Smooth muscle cell of the brain vasculature (primary cell): ENCODE data around the gene IL21R.
A peak's percentile ranks its signal among the peaks of the same experiment; 100 is the strongest.

Source experiments
- DNase-seq: peaks from one replicate; pipeline ENCODE4 v3.0.0-alpha.2; 2012; ENCODE audit warnings: low read depth, low spot score

The IL21R gene

DNA sequence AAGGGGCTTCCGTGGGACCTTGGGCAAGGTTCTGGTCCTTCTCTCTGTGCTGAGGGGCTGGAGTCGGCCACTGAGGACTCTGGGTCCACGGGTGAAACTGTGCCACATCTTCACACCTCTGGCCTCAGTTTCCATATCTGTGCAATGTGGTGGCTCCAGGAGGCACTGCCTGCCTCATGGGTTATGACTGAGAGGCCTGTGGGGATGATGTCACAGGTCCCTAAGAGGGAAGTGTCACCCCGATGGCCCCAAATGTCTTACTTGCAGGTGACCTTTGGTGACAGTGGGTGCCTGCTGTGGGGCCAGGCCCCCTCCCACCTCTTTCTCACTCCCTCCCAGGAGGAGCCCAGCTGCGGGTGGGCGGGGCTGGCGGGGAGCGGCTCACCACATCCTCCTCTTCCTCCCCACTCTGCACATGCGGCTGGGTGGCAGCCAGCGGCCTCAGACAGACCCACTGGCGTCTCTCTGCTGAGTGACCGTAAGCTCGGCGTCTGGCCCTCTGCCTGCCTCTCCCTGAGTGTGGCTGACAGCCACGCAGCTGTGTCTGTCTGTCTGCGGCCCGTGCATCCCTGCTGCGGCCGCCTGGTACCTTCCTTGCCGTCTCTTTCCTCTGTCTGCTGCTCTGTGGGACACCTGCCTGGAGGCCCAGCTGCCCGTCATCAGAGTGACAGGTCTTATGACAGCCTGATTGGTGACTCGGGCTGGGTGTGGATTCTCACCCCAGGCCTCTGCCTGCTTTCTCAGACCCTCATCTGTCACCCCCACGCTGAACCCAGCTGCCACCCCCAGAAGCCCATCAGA is at the start of gene IL21R:
IL21R (plus strand) TSS at position 407 of the 801 bp plus-strand sequence. CDS start 27,898 bp downstream, outside the sequence.
- no peak for DNase-seq

DNA sequence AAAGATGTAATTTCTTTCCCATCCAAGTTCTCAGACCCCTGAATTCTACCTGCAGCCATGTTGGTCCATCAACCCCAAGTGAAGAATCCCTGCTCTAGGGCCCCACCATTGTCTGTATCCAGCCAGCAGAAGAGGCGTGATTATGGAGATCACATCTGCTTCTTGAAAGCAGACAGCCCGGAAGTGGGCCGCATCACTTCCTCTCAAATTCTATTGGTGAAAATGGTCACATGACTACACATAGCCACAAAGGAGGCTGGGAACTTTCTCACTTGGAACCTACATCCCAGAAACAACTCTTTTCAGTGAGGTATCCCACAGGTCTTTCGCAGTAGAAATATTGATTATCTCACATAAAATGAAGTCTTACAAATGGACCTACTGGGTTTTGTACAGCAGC is 48.1 kb upstream of the IL21R start:
- DNase-seq = no peak

DNA sequence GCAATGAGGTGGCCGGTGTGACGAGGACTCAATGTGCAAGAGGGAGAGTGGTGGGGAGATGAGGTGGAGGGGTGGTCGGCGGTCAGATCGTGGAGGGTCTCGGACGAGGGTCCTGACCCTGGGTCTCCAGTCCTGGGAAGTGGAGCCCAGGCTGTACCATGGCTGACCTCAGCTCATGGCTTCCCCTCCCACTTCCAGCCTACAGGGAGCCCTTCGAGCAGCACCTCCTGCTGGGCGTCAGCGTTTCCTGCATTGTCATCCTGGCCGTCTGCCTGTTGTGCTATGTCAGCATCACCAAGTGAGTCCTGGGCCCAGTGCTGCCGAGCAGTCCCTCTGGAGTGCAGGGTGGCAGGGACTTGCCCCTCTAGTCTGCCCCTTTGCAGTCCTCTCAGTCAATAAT is 46.4 kb upstream of the IL21R start:
- no peak for DNase-seq

DNA sequence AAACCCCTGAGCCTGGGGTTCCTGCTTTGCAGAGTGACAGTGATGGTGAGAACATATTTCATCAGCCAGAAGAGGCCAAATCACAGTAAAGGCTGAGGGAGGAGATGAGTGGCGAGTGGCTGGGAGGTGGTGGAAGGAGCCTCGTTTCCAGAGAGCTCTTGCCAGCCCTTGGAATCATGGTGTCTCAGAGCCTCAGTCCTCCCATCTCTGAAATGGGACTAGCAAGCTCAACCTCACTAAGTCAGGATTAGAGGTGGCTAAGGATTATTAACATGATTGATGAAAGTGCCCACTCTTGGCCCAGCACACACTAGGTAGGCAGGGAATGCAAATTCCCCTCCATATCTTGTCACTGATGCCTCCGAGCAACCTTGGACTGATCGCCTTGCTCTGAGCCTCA is 45.2 kb upstream of the IL21R start:
- no peak for DNase-seq

DNA sequence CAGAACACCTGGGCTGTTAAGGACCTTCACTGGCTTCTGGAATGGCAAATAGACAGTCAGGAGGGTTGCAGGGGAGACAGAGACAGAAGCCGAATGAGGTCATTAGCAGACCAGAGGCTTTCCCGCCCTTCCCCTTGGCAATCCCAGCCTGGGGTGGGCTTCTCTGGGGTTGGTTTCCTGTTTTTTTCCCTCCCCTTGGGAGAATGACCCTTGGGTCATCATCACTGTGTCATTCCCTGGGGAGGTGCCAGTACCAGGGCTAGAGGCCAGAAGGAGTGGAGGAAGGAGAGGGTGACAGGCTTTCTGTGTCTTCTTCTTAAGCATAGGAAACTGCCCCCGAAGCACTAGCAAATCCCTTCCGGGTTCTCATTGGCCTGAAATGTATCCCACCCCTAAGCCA is 42.9 kb upstream of the IL21R start:
- no peak for DNase-seq

DNA sequence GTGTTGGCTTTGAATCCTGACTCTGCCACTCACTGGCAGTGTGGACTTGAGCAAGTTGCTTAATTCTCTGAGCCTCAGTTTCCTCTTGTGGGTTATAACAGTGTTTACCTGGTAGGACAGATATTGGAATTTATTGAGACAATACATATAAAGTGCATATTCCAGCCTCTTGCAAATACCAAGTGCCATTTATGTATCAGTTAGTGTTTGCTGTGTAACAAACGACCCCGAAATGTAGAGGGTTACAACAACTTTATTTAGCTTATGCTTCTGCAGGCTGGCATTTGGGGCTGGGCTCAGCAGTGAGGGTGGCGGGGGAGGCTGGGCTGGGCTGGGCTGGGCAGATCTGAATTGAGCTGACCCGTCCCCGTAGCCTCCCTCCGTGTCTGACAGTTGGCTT is 42.4 kb upstream of the IL21R start:
- DNase-seq = no peak

DNA sequence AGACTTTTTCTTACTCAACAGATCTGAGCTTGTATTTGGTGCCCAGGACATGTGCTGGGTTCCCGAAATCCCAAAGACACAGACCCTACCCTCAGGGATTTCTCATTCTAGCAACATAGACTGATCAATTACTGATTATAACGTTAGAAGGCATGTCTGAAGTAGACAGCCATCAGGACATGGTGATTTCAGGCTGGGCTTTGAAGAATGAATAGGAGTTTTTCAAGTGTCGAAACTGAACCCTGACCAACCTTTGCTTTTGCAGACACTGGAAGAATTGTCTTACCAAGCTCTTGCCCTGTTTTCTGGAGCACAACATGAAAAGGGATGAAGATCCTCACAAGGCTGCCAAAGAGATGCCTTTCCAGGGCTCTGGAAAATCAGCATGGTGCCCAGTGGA is 40.0 kb upstream of the IL21R start:
- no peak for DNase-seq

DNA sequence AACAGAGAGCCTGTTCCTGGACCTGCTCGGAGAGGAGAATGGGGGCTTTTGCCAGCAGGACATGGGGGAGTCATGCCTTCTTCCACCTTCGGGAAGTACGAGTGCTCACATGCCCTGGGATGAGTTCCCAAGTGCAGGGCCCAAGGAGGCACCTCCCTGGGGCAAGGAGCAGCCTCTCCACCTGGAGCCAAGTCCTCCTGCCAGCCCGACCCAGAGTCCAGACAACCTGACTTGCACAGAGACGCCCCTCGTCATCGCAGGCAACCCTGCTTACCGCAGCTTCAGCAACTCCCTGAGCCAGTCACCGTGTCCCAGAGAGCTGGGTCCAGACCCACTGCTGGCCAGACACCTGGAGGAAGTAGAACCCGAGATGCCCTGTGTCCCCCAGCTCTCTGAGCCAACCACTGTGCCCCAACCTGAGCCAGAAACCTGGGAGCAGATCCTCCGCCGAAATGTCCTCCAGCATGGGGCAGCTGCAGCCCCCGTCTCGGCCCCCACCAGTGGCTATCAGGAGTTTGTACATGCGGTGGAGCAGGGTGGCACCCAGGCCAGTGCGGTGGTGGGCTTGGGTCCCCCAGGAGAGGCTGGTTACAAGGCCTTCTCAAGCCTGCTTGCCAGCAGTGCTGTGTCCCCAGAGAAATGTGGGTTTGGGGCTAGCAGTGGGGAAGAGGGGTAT is 39.3 kb upstream of the IL21R start:
- no peak for DNase-seq

DNA sequence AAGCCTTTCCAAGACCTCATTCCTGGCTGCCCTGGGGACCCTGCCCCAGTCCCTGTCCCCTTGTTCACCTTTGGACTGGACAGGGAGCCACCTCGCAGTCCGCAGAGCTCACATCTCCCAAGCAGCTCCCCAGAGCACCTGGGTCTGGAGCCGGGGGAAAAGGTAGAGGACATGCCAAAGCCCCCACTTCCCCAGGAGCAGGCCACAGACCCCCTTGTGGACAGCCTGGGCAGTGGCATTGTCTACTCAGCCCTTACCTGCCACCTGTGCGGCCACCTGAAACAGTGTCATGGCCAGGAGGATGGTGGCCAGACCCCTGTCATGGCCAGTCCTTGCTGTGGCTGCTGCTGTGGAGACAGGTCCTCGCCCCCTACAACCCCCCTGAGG is 38.7 kb upstream of the IL21R start:
- no peak for DNase-seq

DNA sequence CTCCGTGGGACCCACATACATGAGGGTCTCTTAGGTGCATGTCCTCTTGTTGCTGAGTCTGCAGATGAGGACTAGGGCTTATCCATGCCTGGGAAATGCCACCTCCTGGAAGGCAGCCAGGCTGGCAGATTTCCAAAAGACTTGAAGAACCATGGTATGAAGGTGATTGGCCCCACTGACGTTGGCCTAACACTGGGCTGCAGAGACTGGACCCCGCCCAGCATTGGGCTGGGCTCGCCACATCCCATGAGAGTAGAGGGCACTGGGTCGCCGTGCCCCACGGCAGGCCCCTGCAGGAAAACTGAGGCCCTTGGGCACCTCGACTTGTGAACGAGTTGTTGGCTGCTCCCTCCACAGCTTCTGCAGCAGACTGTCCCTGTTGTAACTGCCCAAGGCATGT is 38.2 kb upstream of the IL21R start:
- DNase-seq = no peak

DNA sequence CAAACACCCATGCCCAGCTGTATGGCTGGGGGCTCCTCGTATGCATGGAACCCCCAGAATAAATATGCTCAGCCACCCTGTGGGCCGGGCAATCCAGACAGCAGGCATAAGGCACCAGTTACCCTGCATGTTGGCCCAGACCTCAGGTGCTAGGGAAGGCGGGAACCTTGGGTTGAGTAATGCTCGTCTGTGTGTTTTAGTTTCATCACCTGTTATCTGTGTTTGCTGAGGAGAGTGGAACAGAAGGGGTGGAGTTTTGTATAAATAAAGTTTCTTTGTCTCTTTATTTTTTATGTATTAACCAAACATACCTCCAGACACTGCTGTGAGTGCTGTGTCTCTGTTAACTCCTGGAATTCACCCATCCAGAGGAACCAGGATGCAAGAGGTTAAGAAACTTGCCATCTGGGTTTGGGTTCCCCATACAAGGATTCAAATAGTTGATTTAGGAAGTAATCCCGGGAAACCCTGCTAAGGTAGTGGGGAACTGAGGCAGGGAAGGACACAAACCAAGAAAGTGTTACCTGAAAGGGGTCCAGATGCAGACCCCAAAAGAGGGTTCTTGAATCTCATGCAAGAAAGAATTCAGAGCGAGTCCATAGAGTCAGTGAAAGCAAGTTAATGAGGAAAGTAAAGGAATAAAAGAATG is 37.4 kb upstream of the IL21R start:
- DNase-seq = no peak

DNA sequence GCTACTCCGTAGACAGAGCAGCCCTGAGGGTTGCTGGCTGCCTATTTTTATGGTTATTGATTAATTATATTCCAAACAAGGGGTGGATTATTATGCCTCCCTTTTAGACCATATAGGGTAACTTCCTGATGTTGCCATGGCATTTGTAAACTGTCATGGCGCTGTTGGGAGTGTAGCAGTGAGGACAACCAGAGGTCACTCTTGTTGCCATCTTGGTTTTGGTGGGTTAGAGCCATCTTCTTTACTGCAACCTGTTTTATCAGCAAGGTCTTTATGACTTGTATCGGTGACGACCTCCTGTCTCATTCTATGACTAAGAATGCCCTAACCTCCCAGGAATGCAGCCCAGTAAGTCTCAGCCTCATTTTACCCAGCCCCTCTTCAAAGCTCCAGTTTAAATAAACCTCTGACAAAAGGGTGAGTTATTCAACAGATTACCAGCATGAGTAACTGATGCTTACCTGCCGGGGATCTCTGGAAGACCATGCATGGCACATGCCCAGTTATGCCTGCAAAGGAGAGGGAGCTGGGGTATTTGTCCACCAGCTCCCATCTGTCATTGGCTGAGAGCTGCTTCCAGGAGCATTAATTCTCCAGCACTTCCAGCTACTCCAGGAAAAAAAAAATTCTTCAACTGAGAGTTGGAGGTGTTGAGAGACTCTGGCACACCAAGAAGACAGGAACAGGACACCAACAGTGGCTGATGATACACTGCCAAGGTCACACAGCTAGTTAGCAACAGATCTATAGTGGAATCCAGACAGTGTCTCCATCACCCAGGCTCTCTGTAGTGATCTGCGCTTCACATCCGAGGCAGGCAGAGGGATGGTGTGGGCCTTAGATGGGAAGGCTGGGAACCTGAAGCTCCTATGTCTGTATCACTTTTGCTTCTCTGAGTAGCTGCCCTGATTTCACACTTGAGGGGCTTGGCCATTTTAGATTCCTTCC is 36.6 kb upstream of the IL21R start:
- DNase-seq = no peak

DNA sequence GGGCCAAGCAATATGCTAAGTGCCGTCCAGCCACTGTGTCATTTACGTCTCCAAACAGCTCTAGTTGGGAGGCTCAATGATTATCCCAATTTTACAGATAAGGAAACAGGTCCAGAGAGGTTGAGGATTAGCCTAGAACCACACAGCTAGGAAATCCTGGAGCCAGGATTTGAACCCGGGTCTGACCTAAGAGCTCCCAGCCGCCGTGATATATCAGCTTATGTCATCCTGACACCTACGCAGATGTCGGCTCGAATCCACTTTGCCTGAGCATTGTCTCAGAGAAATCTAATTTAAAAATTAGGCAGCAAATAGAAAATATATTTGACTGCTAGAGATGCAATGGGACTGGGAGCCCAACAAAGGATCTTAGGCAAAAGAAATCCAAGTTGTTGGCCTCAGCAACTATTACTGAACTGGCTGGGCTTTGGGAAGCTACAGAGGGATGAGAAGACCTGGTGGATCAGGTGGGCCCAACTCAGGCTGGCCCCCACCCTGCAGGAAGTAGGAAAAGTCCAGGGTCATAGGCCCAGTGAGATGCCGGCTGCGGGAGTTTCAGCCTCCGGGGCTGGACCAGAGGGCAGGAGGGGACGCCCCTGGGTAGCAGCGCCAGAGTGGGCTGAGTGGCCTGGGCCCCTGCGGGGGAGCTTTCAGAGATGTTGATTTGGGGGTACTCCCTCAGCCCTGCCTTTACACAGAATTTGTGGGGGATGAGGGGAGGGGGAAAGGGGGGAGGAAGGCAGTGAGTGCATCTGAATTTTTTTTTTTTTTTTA is 35.1 kb upstream of the IL21R start:
- DNase-seq = no peak

DNA sequence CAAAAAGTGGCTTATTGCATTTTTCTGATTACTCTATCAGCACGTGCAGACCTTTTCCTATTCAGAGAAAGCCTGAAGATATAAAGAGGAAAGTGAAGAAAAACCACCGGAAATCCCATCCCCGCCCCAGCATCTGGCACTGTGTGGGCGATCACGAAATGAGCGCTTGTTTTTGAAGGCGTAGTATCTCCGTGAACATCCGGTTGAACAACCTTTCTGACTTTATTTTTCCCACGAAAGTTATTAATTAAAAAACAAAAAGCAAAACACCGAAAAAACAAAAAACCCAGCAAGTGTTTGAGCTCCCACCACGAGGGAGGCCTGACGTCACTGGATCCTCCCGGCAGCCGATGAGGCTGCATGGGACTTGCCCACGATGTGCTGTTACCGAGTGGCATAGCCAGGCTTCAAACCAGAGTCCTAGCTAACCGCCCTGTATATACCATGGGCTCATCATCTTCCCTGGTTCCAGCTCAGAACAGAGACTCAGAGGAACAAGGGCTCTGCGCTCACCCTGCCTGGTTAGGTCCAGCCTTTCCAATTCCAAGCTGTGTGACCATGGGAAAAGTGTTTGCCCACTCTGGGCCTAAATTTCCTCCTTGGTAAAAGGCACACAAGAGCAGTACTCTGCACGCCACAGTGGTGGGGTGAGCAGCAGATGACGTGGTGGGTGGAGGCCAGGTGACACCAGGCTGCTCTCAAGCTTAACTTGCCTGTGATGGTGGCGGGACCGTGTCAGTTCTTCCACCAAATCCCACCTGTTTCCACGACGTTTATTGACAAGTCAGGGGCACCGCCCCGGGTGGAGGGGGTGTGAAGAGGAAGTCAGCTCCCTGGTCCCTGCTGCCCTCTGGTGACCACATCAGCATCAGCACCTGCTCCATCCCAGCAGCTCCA is 34.3 kb upstream of the IL21R start:
- DNase-seq = peak; percentile 45

DNA sequence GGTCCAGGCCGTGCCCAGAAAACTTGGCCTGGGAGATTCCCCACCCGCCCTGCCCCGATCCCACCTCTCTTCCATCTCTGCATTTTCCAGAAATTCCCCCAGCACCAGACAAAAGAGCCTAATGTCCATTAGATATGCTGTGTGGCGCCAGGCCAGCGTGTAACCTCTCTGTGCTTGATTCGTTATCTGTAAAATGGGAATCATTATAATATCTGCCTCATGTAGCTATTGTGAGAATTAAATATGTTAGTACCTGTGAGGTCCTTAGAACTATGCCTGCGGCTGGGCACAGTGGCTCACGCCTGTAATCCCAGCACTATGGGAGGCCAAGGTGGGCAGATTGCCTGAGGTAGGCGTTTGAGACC is 33.6 kb upstream of the IL21R start:
- no peak for DNase-seq

DNA sequence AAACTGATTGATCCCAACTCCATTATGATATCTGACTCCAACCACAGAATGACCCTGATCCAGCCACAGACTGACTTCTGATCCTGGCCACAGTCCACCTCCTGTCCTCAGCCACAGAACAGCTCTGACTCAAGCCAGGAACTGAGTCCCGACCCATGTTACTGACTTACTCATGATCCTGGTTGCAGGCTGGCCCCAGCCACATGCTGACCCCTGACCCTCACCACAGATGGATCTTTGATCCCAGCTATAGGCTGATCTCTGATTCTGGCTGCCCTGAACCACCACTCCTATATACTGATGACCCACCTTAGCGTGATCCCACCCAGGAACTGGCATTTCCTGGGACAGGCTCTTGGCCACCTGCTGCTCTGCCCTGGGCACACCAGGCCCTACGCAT is 32.2 kb upstream of the IL21R start:
- no peak for DNase-seq

DNA sequence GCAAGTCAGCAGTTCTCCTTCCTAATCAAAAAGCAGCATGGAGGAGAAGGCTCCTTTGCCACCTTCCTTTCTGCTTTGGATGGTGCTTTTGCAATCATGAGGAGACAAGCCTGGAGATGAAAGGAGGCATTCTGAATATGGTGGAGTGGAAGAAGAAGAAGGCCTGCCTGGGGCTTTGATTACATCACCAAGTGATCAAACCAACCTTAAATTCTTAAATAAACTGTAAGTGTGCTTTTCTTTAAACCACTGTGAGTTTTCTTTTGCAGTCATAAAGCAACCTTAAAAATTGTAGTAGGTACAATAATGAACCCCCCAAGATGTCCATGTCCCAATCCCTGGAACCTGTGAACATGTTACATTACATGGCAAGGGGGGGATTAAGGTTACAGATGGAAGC is 31.7 kb upstream of the IL21R start:
- no peak for DNase-seq

DNA sequence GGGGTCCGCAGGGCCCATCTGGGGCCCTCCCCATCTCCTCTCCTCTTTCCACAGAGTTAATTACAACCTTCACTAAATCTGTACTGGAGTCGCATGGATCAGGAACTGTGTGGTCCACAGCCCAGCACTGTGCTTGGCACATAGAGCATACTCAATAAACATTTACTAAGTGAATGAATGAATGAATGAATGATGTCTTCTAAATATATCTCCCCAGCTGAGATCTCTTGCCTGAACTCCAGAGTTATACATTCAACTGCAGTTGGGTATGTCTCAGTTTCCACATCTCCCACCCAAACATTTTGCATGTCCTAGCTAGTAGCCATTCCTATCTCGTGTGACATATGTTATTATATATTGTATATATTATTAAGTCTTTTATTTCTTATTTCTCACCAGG is 28.7 kb upstream of the IL21R start:
- DNase-seq = no peak

DNA sequence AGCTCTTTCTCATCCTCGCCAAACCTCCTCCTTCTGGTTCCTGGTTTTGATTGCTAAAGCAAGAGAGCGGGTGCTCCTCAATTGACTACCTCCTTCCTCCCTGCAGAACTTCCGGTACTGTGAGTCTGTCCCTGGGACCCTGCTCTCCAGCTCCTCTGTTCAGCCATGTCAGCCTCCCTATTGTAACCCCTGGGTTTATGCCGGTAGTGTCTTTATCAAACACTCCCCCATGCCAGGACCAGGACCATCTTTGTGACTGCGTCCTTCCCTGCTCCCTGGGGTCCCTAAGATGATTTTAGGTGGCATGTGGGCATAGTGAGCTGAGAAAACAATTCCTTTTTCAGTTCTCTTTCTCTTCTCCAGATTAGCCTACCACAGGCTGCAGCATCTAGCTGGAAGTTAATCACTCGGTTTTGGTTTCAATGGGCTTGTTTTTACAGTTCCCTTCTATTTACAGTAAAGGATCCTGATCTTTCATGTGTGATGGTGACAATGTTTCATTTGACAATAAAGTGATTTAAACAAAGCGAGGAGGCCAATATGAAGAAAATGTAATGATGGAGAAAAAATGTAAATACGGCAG is 27.7 kb upstream of the IL21R start:
- DNase-seq = no peak
